Hepatocyte (in vitro differentiated cells): ENCODE measurements around the gene STK32B. TPM values are rescaled to one million over a fixed set of nuclear protein-coding genes. Genes with fewer than 3 reads are reported as not detected.

Source experiments
- DNase-seq: peaks from one replicate; pipeline ENCODE4 v3.0.0-alpha.2; 2016; ENCODE audit warnings: low spot score
- H2AFZ ChIP-seq: fragments of 200-600 bp; sonication (generic); 2 replicates; pipeline ENCODE4 v1.6.0; 2016; ENCODE audit warnings: antibody characterized with exemption, mild to moderate bottlenecking
- H3K27ac ChIP-seq: fragments of 200-600 bp; sonication (generic); 2 replicates; pipeline ENCODE4 v1.5.1; 2016; ENCODE audit warnings: mild to moderate bottlenecking
- H3K27me3 ChIP-seq: fragments of 200-600 bp; sonication (generic); 2 replicates; pipeline ENCODE4 v1.6.1; 2016
- H3K36me3 ChIP-seq: fragments of 200-600 bp; sonication (generic); replicated peaks from 2 replicates; pipeline ENCODE4 v1.5.1; 2016; ENCODE audit warnings: low read depth; ENCODE audit not compliant: insufficient read depth
- H3K4me1 ChIP-seq: fragments of 200-600 bp; sonication (generic); 2 replicates; pipeline ENCODE4 v1.5.1; 2016; ENCODE audit warnings: mild to moderate bottlenecking, moderate library complexity; ENCODE audit not compliant: insufficient read depth
- H3K4me2 ChIP-seq: fragments of 200-600 bp; sonication (generic); 2 replicates; pipeline ENCODE4 v1.6.0; 2016
- H3K4me3 ChIP-seq: fragments of 200-600 bp; sonication (generic); 2 replicates; pipeline ENCODE4 v1.5.1; 2016; ENCODE audit warnings: mild to moderate bottlenecking
- H3K79me2 ChIP-seq: fragments of 200-600 bp; sonication (generic); 2 replicates; pipeline ENCODE4 v1.6.0; 2017; ENCODE audit warnings: mild to moderate bottlenecking
- H3K9me2 ChIP-seq: fragments of 200-600 bp; sonication (generic); replicated peaks from 2 replicates; pipeline ENCODE4 v1.6.0; 2017; ENCODE audit warnings: mild to moderate bottlenecking; ENCODE audit not compliant: insufficient read depth
- H3K9me3 ChIP-seq: fragments of 200-600 bp; sonication (generic); 2 replicates; pipeline ENCODE4 v1.5.1; 2016; ENCODE audit warnings: low read depth, mild to moderate bottlenecking
- H4K20me1 ChIP-seq: fragments of 200-600 bp; sonication (generic); 2 replicates; pipeline ENCODE4 v1.6.0; 2016; ENCODE audit warnings: mild to moderate bottlenecking; ENCODE audit not compliant: insufficient read depth, poor library complexity, severe bottlenecking
- EZH2 ChIP-seq: fragments of 200-600 bp; sonication (generic); IDR thresholded peaks from 2 replicates; pipeline ENCODE4 v1.6.1; 2016; ENCODE audit warnings: antibody characterized with exemption, mild to moderate bottlenecking, borderline replicate concordance
- EZH2phosphoT487 ChIP-seq: fragments of 200-600 bp; sonication (generic); IDR thresholded peaks from one replicate; pipeline ENCODE4 v1.6.1; 2018; ENCODE audit warnings: antibody characterized with exemption, mild to moderate bottlenecking, low read depth, moderate library complexity; ENCODE audit not compliant: unreplicated experiment, severe bottlenecking
- WGBS: methylation state at CpG from one replicate; pipeline ENCODE4 v1.1.6; 2016; ENCODE audit warnings: low lambda C conversion rate; ENCODE audit errors: missing lambda C conversion rate; 5-methylcytosine and 5-hydroxymethylcytosine counted together
- polyA plus RNA-seq: library from polyadenylated mRNA; unstranded; fragments of >200 nt; fragmentation: Nextera tagmentation; extraction: Ambion mirVana; gene quantifications from 2 replicates; pipeline ENCODE4 v1.2.1, GENCODE V29; 2016
- total RNA-seq: library from RNA; depleted of rRNA; stranded (reverse); fragments of >200 nt; gene quantifications from 2 replicates; pipeline ENCODE4 v1.2.3, GENCODE V29; 2014
- TF ChIP-seq, protein P1 (sequence below): fragments of 200-600 bp; sonication (generic); IDR thresholded peaks from 2 replicates; pipeline ENCODE4 v1.5.1; 2016; ENCODE audit warnings: antibody characterized with exemption, mild to moderate bottlenecking; ENCODE audit not compliant: poor library complexity

The STK32B gene
- total and polyA plus RNA-seq, 2 experiments from 2014 or later: 0.51 to 1.6 TPM

DNA sequence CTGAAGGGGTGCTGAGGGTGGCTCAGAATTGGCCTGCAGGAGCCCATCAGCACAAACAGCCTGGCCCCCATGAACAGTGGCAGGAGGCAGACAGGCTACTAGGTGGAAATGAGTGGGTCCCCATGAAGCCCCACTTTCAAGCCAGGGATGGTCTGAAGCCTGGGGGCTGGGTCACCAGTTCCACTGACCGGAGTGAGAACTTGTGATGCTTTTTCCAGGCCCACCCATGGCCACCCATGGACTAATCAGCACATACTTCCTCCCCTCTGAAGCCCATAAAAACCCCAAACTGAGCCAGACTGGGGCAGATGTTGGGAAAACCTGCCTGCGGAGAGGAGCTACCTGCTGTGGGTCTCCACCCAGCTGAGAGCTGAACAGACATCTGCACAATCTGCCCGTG, 372.9 kb downstream of the STK32B start:
- H3K4me1 ChIP-seq: no peaks in the 10 kb centered on the region
- H2AFZ ChIP-seq: no peak overlapping the region
- no peaks in the 10 kb centered on the region for H3K9me3 ChIP-seq
- no peak overlapping the region for H3K27ac ChIP-seq
- no peaks in the 10 kb centered on the region for H3K36me3 ChIP-seq
- DNase-seq: no peak
- no peak overlapping the region for H3K4me3 ChIP-seq
- no peaks in the 10 kb centered on the region for H3K79me2 ChIP-seq
- no peaks in the 10 kb centered on the region for H3K27me3 ChIP-seq
- TF ChIP-seq EZH2phosphoT487 (no peak), EZH2 (no peak)
- TF ChIP-seq, protein P1, sequence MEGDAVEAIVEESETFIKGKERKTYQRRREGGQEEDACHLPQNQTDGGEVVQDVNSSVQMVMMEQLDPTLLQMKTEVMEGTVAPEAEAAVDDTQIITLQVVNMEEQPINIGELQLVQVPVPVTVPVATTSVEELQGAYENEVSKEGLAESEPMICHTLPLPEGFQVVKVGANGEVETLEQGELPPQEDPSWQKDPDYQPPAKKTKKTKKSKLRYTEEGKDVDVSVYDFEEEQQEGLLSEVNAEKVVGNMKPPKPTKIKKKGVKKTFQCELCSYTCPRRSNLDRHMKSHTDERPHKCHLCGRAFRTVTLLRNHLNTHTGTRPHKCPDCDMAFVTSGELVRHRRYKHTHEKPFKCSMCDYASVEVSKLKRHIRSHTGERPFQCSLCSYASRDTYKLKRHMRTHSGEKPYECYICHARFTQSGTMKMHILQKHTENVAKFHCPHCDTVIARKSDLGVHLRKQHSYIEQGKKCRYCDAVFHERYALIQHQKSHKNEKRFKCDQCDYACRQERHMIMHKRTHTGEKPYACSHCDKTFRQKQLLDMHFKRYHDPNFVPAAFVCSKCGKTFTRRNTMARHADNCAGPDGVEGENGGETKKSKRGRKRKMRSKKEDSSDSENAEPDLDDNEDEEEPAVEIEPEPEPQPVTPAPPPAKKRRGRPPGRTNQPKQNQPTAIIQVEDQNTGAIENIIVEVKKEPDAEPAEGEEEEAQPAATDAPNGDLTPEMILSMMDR: no peak
- no peaks in the 10 kb centered on the region for H3K9me2 ChIP-seq
- H4K20me1 ChIP-seq: no peaks in the 10 kb centered on the region
- no peak overlapping the region for H3K4me2 ChIP-seq
- 84% methylated on average over 3 of the region's 3 CpGs for WGBS

DNA sequence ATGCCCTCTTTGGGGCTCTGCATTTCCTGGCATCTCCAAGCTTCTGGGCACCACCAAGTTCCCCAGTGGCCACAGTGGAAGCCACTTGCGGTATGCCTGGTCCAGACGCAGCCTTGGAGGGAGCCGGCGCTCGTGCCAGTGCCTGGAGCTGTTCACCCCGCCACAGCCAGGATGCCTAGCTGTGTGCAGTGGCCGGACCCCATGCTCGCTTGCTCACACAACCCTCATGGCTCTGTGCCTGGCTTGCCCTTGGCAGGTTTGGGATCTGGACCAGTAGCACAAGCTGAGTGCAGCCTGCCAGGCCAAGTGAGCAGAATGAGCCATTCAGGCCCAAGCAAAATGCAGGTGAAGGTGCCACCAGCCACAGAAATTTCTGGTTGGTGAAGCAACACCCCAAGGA, 373.6 kb downstream of the STK32B start:
- Histone ChIP-seq H2AFZ (no peak overlapping the region), H3K4me1 (no peaks in the 10 kb centered on the region), H3K27me3 (no peaks in the 10 kb centered on the region), H3K4me2 (no peak overlapping the region), H3K79me2 (no peaks in the 10 kb centered on the region), H3K36me3 (no peaks in the 10 kb centered on the region), H4K20me1 (no peaks in the 10 kb centered on the region), H3K27ac (no peak overlapping the region), H3K9me2 (no peaks in the 10 kb centered on the region), H3K4me3 (no peak overlapping the region), H3K9me3 (no peaks in the 10 kb centered on the region)
- TF ChIP-seq, protein P1: no peak
- TF ChIP-seq EZH2 (no peak), EZH2phosphoT487 (no peak)
- 93% methylated on average over 8 of the region's 8 CpGs for WGBS
- no peak for DNase-seq

DNA sequence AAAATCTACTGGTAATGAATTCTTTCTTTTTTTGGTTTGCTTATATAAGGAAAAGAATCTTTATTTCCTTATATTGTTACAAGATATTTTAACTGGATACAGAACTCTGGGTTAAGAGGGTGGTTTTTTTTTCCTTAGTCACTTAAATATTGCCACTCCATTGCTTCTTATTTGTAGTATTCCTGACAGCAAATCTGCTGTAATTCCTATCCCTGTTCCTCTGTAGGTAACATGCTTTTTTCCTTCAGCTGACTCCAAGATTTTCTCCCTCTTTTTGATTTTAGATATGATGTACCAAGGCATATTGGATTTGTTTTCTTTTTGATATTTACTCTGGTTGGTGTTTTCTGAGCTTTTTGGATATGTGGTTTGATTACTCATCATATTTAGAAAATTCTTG, 378.5 kb downstream of the STK32B start:
- H4K20me1 ChIP-seq: no peaks in the 10 kb centered on the region
- no peaks in the 10 kb centered on the region for H3K9me3 ChIP-seq
- no peaks in the 10 kb centered on the region for H3K4me1 ChIP-seq
- H3K36me3 ChIP-seq: no peaks in the 10 kb centered on the region
- no peaks in the 10 kb centered on the region for H3K27me3 ChIP-seq
- no peak for DNase-seq
- H3K79me2 ChIP-seq: no peaks in the 10 kb centered on the region
- H3K9me2 ChIP-seq: no peaks in the 10 kb centered on the region
- no peak overlapping the region for H2AFZ ChIP-seq
- no peak overlapping the region for H3K27ac ChIP-seq
- no peak for TF ChIP-seq EZH2
- TF ChIP-seq EZH2phosphoT487: no peak
- TF ChIP-seq, protein P1: no peak
- H3K4me3 ChIP-seq: no peak overlapping the region
- H3K4me2 ChIP-seq: no peak overlapping the region

DNA sequence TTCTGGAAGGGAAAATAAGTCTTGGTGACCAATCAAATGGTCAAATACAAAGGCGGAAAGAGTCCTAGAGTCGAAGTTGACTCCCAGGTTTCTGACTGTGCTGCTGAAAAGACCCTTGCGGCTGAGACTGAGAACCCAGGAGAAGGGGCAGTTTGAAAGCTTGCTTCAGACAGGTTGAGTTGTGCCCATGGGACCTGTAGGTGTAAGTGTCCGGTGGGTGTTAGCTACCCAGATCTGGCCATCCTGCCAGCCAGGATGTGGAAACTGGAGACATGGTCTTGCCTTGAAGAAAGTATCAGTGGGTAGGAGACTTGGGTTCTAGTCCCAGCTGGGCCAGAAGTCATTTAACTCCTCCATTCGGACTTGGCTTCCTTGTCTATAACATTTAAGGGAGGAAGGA, 381.9 kb downstream of the STK32B start:
- Histone ChIP-seq H3K4me3 (no peak overlapping the region), H3K9me2 (no peaks in the 10 kb centered on the region), H3K27me3 (no peaks in the 10 kb centered on the region), H3K4me1 (no peaks in the 10 kb centered on the region), H4K20me1 (no peaks in the 10 kb centered on the region), H2AFZ (no peak overlapping the region), H3K27ac (no peak overlapping the region), H3K4me2 (no peak overlapping the region), H3K9me3 (no peaks in the 10 kb centered on the region), H3K36me3 (no peaks in the 10 kb centered on the region), H3K79me2 (no peaks in the 10 kb centered on the region)
- DNase-seq: no peak
- WGBS: 92% methylated on average over 5 of the region's 5 CpGs
- TF ChIP-seq EZH2: no peak
- TF ChIP-seq, protein P1: no peak
